HepG2 (cell line): Measurements from ENCODE around the gene PLOD3. TPM values are rescaled to one million over a fixed set of nuclear protein-coding genes. Genes with fewer than 3 reads are reported as not detected.

Experiments used
- AGO2 ChIP-seq: fragments of 200-400 bp; formaldehyde crosslinking; optimal IDR thresholded peaks from 2 replicates; pipeline ENCODE3; 2017; ENCODE audit warnings: mild to moderate bottlenecking, low read depth, low read length, moderate library complexity
- DNMT1 ChIP-seq: sonication (generic); formaldehyde crosslinking; IDR thresholded peaks from 2 replicates; pipeline ENCODE4 v1.5.1; 2020; ENCODE audit warnings: mild to moderate bottlenecking, missing genetic modification reagents
- EEA1 ChIP-seq: sonication (generic); formaldehyde crosslinking; IDR thresholded peaks from 2 replicates; pipeline ENCODE4 v1.5.1; 2020; ENCODE audit warnings: mild to moderate bottlenecking, missing genetic modification reagents, borderline replicate concordance
- HNRNPL ChIP-seq: fragments of 200-400 bp; formaldehyde crosslinking; IDR thresholded peaks from 2 replicates; pipeline ENCODE4 v1.6.1; 2017; ENCODE audit warnings: mild to moderate bottlenecking, low read depth, low read length
- KAT2B ChIP-seq: fragments of 150-350 bp; IDR thresholded peaks from 2 replicates; pipeline ENCODE4 v1.6.1; 2014; ENCODE audit warnings: low read depth, low read length, borderline replicate concordance
- MYPOP ChIP-seq: sonication (generic); formaldehyde crosslinking; IDR thresholded peaks from 2 replicates; pipeline ENCODE4 v1.8.1; 2023; ENCODE audit warnings: mild to moderate bottlenecking, moderate library complexity, missing genetic modification reagents
- NFYC ChIP-seq: IDR thresholded peaks from 2 replicates; pipeline ENCODE4 v1.6.1; 2016; ENCODE audit warnings: missing genetic modification reagents, missing compliant biosample characterization
- SAP130 ChIP-seq: IDR thresholded peaks from 2 replicates; pipeline ENCODE4 v1.6.1; 2016; ENCODE audit warnings: low read depth
- TRAFD1 ChIP-seq: sonication (generic); formaldehyde crosslinking; IDR thresholded peaks from 2 replicates; pipeline ENCODE4 v1.5.1; 2020; ENCODE audit warnings: missing genetic modification reagents, mild to moderate bottlenecking, borderline replicate concordance
- ZNF138 ChIP-seq: sonication (generic); formaldehyde crosslinking; IDR thresholded peaks from 2 replicates; pipeline ENCODE4 v1.5.0; 2020; ENCODE audit warnings: mild to moderate bottlenecking, low read depth, missing genetic modification reagents
- ZNF142 ChIP-seq: sonication (generic); formaldehyde crosslinking; IDR thresholded peaks from 2 replicates; pipeline ENCODE4 v1.4.0; 2020; ENCODE audit warnings: missing genetic modification reagents
- ZNF143 ChIP-seq: sonication (generic); formaldehyde crosslinking; IDR thresholded peaks from 2 replicates; pipeline ENCODE4 v1.4.0; 2020; ENCODE audit warnings: missing genetic modification reagents
- ZNF232 ChIP-seq: sonication (generic); formaldehyde crosslinking; IDR thresholded peaks from 2 replicates; pipeline ENCODE4 v1.4.0; 2020; ENCODE audit warnings: missing genetic modification reagents, borderline replicate concordance
- ZNF251 ChIP-seq: sonication (generic); formaldehyde crosslinking; IDR thresholded peaks from 2 replicates; pipeline ENCODE4 v1.9.0; 2021; ENCODE audit warnings: mild to moderate bottlenecking, missing genetic modification reagents
- ZNF687 ChIP-seq: sonication (generic); formaldehyde crosslinking; IDR thresholded peaks from 2 replicates; pipeline ENCODE4 v1.5.1; 2020; ENCODE audit warnings: mild to moderate bottlenecking, missing genetic modification reagents, moderate library complexity
- ZZZ3 ChIP-seq: sonication (generic); formaldehyde crosslinking; IDR thresholded peaks from 2 replicates; pipeline ENCODE4 v1.4.0; 2020; ENCODE audit warnings: missing genetic modification reagents, mild to moderate bottlenecking, borderline replicate concordance
- polyA plus RNA-seq, 8 experiments: library from polyadenylated mRNA; depleted of rRNA in 3 of 8; stranded (reverse) in 7 of 8; unstranded in 1 of 8; fragments of >200 nt; fragmentation: Illumina TruSeq in 4 of 8; extraction: Trizol in 4 of 8; gene quantifications; 2 replicates each; pipeline versions ENCODE4 v1.2.1 to v1.2.3, GENCODE V29; 2011 to 2016; ENCODE audit warnings: low read depth in 4 of 8, missing spikeins in 1 of 8, mixed read lengths in 1 of 8; ENCODE audit not compliant: insufficient read depth in 1 of 8
- total RNA-seq, 5 experiments: library from RNA; depleted of rRNA; stranded (reverse); fragments of >200 nt; fragmentation: Illumina TruSeq; extraction: Trizol; gene quantifications; 2 replicates each; pipeline ENCODE4 v1.2.3, GENCODE V29; 2016; ENCODE audit warnings: low read depth in 1 of 5

PLOD3 gene
- total and polyA plus RNA-seq, 2 of the 13 experiments (the other 11 are each of a cell fraction or from before 2014, with no cell fraction given): 65.8 to 67.4 TPM

GRCh38 chr7:101169838-101170551 lies 47.4 kb downstream of the PLOD3 start (continued):
- TF ChIP-seq TRAFD1 (CRISPR knock-in tag) (no peak), ZZZ3 (CRISPR knock-in tag) (no peak), DNMT1 (CRISPR knock-in tag) (no peak), SAP130 (CRISPR knock-in tag) (peak; percentile 30; the same call in 1 of the 2 replicates), HNRNPL (0 out of 2 replicates have a peak, but pooled peaks have one; percentile 46), KAT2B (no peak), ZNF143 (CRISPR knock-in tag) (no peak), NFYC (no peak), ZNF687 (CRISPR knock-in tag) (peak; percentile 46), ZNF138 (CRISPR knock-in tag) (no peak), ZNF251 (CRISPR knock-in tag) (no peak), EEA1 (CRISPR knock-in tag) (no peak), MYPOP (CRISPR knock-in tag) (0 out of 2 replicates have a peak, but pooled peaks have one; percentile 18), AGO2 (no peak), ZNF142 (no peak), ZNF232 (CRISPR knock-in tag) (no peak)
